ENCODE measurements around the gene PPARG.

PPARG gene

GRCh38 chr3:12416731-12417130, 127.9 kb downstream of the PPARG start:
- TF ChIP-seq, protein P1, sequence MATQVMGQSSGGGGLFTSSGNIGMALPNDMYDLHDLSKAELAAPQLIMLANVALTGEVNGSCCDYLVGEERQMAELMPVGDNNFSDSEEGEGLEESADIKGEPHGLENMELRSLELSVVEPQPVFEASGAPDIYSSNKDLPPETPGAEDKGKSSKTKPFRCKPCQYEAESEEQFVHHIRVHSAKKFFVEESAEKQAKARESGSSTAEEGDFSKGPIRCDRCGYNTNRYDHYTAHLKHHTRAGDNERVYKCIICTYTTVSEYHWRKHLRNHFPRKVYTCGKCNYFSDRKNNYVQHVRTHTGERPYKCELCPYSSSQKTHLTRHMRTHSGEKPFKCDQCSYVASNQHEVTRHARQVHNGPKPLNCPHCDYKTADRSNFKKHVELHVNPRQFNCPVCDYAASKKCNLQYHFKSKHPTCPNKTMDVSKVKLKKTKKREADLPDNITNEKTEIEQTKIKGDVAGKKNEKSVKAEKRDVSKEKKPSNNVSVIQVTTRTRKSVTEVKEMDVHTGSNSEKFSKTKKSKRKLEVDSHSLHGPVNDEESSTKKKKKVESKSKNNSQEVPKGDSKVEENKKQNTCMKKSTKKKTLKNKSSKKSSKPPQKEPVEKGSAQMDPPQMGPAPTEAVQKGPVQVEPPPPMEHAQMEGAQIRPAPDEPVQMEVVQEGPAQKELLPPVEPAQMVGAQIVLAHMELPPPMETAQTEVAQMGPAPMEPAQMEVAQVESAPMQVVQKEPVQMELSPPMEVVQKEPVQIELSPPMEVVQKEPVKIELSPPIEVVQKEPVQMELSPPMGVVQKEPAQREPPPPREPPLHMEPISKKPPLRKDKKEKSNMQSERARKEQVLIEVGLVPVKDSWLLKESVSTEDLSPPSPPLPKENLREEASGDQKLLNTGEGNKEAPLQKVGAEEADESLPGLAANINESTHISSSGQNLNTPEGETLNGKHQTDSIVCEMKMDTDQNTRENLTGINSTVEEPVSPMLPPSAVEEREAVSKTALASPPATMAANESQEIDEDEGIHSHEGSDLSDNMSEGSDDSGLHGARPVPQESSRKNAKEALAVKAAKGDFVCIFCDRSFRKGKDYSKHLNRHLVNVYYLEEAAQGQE (IDR thresholded peaks at IDR 0.05; ENCODE audit: insufficient replicate concordance, low read depth) = no peak
- no peak for TF ChIP-seq POLR2AphosphoS5 (IDR thresholded peaks at IDR 0.05; ENCODE audit: low read depth)
- DNase-seq (ENCODE audit: low read depth in 1 of 2, low spot score in 1 of 2) = no peak
- no peak overlapping the region for H3K4me3 ChIP-seq (replicated peaks; ENCODE audit: insufficient read depth, low read length)
- no peaks in the 10 kb centered on the region for H3K27me3 ChIP-seq (ENCODE audit: insufficient read depth, poor library complexity, severe bottlenecking)
- H3K27ac ChIP-seq (replicated peaks) = no peak overlapping the region

GRCh38 chr3:12420393-12420792, 131.5 kb downstream of the PPARG start:
- no peak overlapping the region for H3K4me3 ChIP-seq (replicated peaks; ENCODE audit: insufficient read depth, low read length)
- H3K27me3 ChIP-seq (ENCODE audit: insufficient read depth, poor library complexity, severe bottlenecking) = no peaks in the 10 kb centered on the region
- TF ChIP-seq GABPA (IDR thresholded peaks at IDR 0.05; ENCODE audit: low read depth) = no peak
- TF ChIP-seq, protein P2, sequence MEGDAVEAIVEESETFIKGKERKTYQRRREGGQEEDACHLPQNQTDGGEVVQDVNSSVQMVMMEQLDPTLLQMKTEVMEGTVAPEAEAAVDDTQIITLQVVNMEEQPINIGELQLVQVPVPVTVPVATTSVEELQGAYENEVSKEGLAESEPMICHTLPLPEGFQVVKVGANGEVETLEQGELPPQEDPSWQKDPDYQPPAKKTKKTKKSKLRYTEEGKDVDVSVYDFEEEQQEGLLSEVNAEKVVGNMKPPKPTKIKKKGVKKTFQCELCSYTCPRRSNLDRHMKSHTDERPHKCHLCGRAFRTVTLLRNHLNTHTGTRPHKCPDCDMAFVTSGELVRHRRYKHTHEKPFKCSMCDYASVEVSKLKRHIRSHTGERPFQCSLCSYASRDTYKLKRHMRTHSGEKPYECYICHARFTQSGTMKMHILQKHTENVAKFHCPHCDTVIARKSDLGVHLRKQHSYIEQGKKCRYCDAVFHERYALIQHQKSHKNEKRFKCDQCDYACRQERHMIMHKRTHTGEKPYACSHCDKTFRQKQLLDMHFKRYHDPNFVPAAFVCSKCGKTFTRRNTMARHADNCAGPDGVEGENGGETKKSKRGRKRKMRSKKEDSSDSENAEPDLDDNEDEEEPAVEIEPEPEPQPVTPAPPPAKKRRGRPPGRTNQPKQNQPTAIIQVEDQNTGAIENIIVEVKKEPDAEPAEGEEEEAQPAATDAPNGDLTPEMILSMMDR (IDR thresholded peaks at IDR 0.05; ENCODE audit: insufficient read depth, low read length) = no peak
- H3K27ac ChIP-seq (replicated peaks) = no peak overlapping the region
- no peak for DNase-seq (ENCODE audit: low read depth in 1 of 2, low spot score in 1 of 2)

- no peak overlapping the region for H3K27ac ChIP-seq (replicated peaks)
- H3K27me3 ChIP-seq (ENCODE audit: insufficient read depth, poor library complexity, severe bottlenecking) = no peaks in the 10 kb centered on the region
- DNase-seq (ENCODE audit: low read depth in 1 of 2, low spot score in 1 of 2) = no peak
- no peak overlapping the region for H3K4me3 ChIP-seq (replicated peaks; ENCODE audit: insufficient read depth, low read length)
- TF ChIP-seq, protein P1 (IDR thresholded peaks at IDR 0.05; ENCODE audit: insufficient replicate concordance, low read depth) = no peak
- TF ChIP-seq SPI1 (IDR thresholded peaks at IDR 0.05; ENCODE audit: borderline replicate concordance, low read depth) (no peak), GABPA (IDR thresholded peaks at IDR 0.05; ENCODE audit: low read depth) (no peak), POLR2AphosphoS5 (IDR thresholded peaks at IDR 0.05; ENCODE audit: low read depth) (no peak)
- TF ChIP-seq, protein P2 (IDR thresholded peaks at IDR 0.05; ENCODE audit: insufficient read depth, low read length) = no peak
Observed at GRCh38 chr3:12421132-12421531, 132.3 kb downstream of the PPARG start.

GRCh38 chr3:12423131-12423530, 134.3 kb downstream of the PPARG start:
- TF ChIP-seq GABPA (IDR thresholded peaks at IDR 0.05; ENCODE audit: low read depth) (no peak), POLR2AphosphoS5 (IDR thresholded peaks at IDR 0.05; ENCODE audit: low read depth) (no peak), SPI1 (IDR thresholded peaks at IDR 0.05; ENCODE audit: borderline replicate concordance, low read depth) (no peak)
- TF ChIP-seq, protein P1 (IDR thresholded peaks at IDR 0.05; ENCODE audit: insufficient replicate concordance, low read depth) = no peak
- TF ChIP-seq, protein P2 (IDR thresholded peaks at IDR 0.05; ENCODE audit: insufficient read depth, low read length) = no peak
- no peak overlapping the region for H3K4me3 ChIP-seq (replicated peaks; ENCODE audit: insufficient read depth, low read length)
- DNase-seq (ENCODE audit: low read depth in 1 of 2, low spot score in 1 of 2) = no peak
- no peak overlapping the region for H3K27ac ChIP-seq (replicated peaks)
- H3K27me3 ChIP-seq (ENCODE audit: insufficient read depth, poor library complexity, severe bottlenecking) = no peaks in the 10 kb centered on the region
